Esophagus muscularis mucosa (tissue), 4 donors: ENCODE results near the gene LTBP1.
A peak's percentile ranks its signal among the peaks of the same experiment; 100 is the strongest.

ENCODE experiments used
- CTCF ChIP-seq, 3 experiments: fragments of 200-600 bp in 2 of 3; fragments of 450-650 bp in 1 of 3; sonication (generic) in 2 of 3; IDR thresholded peaks; one replicate each; pipeline ENCODE4 v1.5.1; 2017 to 2019; ENCODE audit warnings: antibody characterized with exemption in 3 of 3, mild to moderate bottlenecking in 2 of 3, moderate library complexity in 1 of 3
- EP300 ChIP-seq: sonication (generic); formaldehyde crosslinking; IDR thresholded peaks from one replicate; pipeline ENCODE4 v1.6.1; 2017; ENCODE audit warnings: antibody characterized with exemption
- POLR2A ChIP-seq: fragments of 450-650 bp; IDR thresholded peaks from one replicate; pipeline ENCODE4 v1.6.1; 2017; ENCODE audit warnings: antibody characterized with exemption, moderate library complexity, mild to moderate bottlenecking, low read depth
- POLR2AphosphoS5 ChIP-seq, 2 donors: sonication (generic); formaldehyde crosslinking; IDR thresholded peaks; one replicate each; pipeline ENCODE4 v1.6.1; 2017; ENCODE audit warnings: antibody characterized with exemption in 2 of 2

GRCh38 chr2:33371304-33372090, 424.7 kb downstream of the LTBP1 start:
- TF ChIP-seq CTCF (IDR thresholded peaks at IDR 0.05) (no peak), POLR2A (no peak), POLR2AphosphoS5 (IDR thresholded peaks at IDR 0.05) (peak in 1 of 2 donors; percentile 14), EP300 (no peak)
